ENCODE measurements around the gene ATP13A2.

Gene ATP13A2

GRCh38 chr1:16981269-16981849 is 30.4 kb downstream of the ATP13A2 start:
- Histone ChIP-seq H3K27me3 (ENCODE audit: control insufficient read depth in 1 of 2, insufficient read depth in 2 of 2, low read length in 2 of 2) (peaks cover 9% of the 10 kb centered on the region in 2 donors), H3K4me3 (ENCODE audit: low read depth in 1 of 2, low read length in 2 of 2) (no peak overlapping the region), H3K9me3 (ENCODE audit: control insufficient read depth in 1 of 2, low read length in 2 of 2) (no peaks in the 10 kb centered on the region), H3K4me1 (ENCODE audit: control insufficient read depth in 1 of 2, insufficient read depth in 2 of 2, low read length in 2 of 2) (peaks cover 0 to 6% of the 10 kb centered on the region in 2 donors), H3K27ac (ENCODE audit: low read depth, low read length) (no peak overlapping the region), H3K9ac (ENCODE audit: low read depth in 1 of 2, low read length in 2 of 2) (no peak overlapping the region), H3K36me3 (ENCODE audit: control insufficient read depth in 1 of 2, insufficient read depth in 2 of 2, low read length in 2 of 2) (peaks cover 0 to 7% of the 10 kb centered on the region in 2 donors)

GRCh38 chr1:16980473-16981268 is 31.1 kb downstream of the ATP13A2 start, which contains the start of gene MFAP2:
Gene MFAP2, minus strand, starts transcription at chr1:16980620. Its CDS starts 2,347 bp downstream, at chr1:16978273.
- Histone ChIP-seq H3K9ac (ENCODE audit: low read depth in 1 of 2, low read length in 2 of 2) (no peak within 1 kb of the TSS), H3K4me3 (ENCODE audit: low read depth in 1 of 2, low read length in 2 of 2) (peak within 1 kb of the TSS; percentile 8 to 28)

GRCh38 chr1:16979475-16980327 is 32.0 kb downstream of the ATP13A2 start:
- Histone ChIP-seq H3K9ac (ENCODE audit: low read depth in 1 of 2, low read length in 2 of 2) (no peak overlapping the region), H3K9me3 (ENCODE audit: control insufficient read depth in 1 of 2, low read length in 2 of 2) (no peaks in the 10 kb centered on the region), H3K36me3 (ENCODE audit: control insufficient read depth in 1 of 2, insufficient read depth in 2 of 2, low read length in 2 of 2) (no peaks in the 10 kb centered on the region), H3K27me3 (ENCODE audit: control insufficient read depth in 1 of 2, insufficient read depth in 2 of 2, low read length in 2 of 2) (peaks cover 9% of the 10 kb centered on the region in 2 donors), H3K27ac (ENCODE audit: low read depth, low read length) (no peak overlapping the region), H3K4me1 (ENCODE audit: control insufficient read depth in 1 of 2, insufficient read depth in 2 of 2, low read length in 2 of 2) (peaks cover 0 to 6% of the 10 kb centered on the region in 2 donors), H3K4me3 (ENCODE audit: low read depth in 1 of 2, low read length in 2 of 2) (peak overlapping the region; percentile 8 to 28)

More at GRCh38 chr1:16980473-16981268, 31.1 kb downstream of the ATP13A2 start, which contains the start of gene MFAP2:
- Histone ChIP-seq H3K4me1 (ENCODE audit: control insufficient read depth in 1 of 2, insufficient read depth in 2 of 2, low read length in 2 of 2) (peaks cover 0 to 6% of the 10 kb centered on the region in 2 donors), H3K9me3 (ENCODE audit: control insufficient read depth in 1 of 2, low read length in 2 of 2) (no peaks in the 10 kb centered on the region), H3K27me3 (ENCODE audit: control insufficient read depth in 1 of 2, insufficient read depth in 2 of 2, low read length in 2 of 2) (peaks cover 9% of the 10 kb centered on the region in 2 donors), H3K27ac (ENCODE audit: low read depth, low read length) (no peak within 1 kb of the TSS), H3K36me3 (ENCODE audit: control insufficient read depth in 1 of 2, insufficient read depth in 2 of 2, low read length in 2 of 2) (peaks cover 0 to under 1% of the 10 kb centered on the region in 2 donors)

GRCh38 chr1:16978567-16979474 is 32.9 kb downstream of the ATP13A2 start:
- Histone ChIP-seq H3K27ac (ENCODE audit: low read depth, low read length) (no peak overlapping the region), H3K27me3 (ENCODE audit: control insufficient read depth in 1 of 2, insufficient read depth in 2 of 2, low read length in 2 of 2) (peaks cover 9% of the 10 kb centered on the region in 2 donors), H3K36me3 (ENCODE audit: control insufficient read depth in 1 of 2, insufficient read depth in 2 of 2, low read length in 2 of 2) (no peaks in the 10 kb centered on the region), H3K9ac (ENCODE audit: low read depth in 1 of 2, low read length in 2 of 2) (no peak overlapping the region), H3K9me3 (ENCODE audit: control insufficient read depth in 1 of 2, low read length in 2 of 2) (no peaks in the 10 kb centered on the region), H3K4me1 (ENCODE audit: control insufficient read depth in 1 of 2, insufficient read depth in 2 of 2, low read length in 2 of 2) (peaks cover 0 to 6% of the 10 kb centered on the region in 2 donors), H3K4me3 (ENCODE audit: low read depth in 1 of 2, low read length in 2 of 2) (no peak overlapping the region)

- Histone ChIP-seq H3K27ac (ENCODE audit: low read depth, low read length) (no peak overlapping the region), H3K4me3 (ENCODE audit: low read depth in 1 of 2, low read length in 2 of 2) (no peak overlapping the region), H3K36me3 (ENCODE audit: control insufficient read depth in 1 of 2, insufficient read depth in 2 of 2, low read length in 2 of 2) (no peaks in the 10 kb centered on the region), H3K4me1 (ENCODE audit: control insufficient read depth in 1 of 2, insufficient read depth in 2 of 2, low read length in 2 of 2) (peaks cover 0 to 6% of the 10 kb centered on the region in 2 donors), H3K9ac (ENCODE audit: low read depth in 1 of 2, low read length in 2 of 2) (no peak overlapping the region), H3K9me3 (ENCODE audit: control insufficient read depth in 1 of 2, low read length in 2 of 2) (no peaks in the 10 kb centered on the region), H3K27me3 (ENCODE audit: control insufficient read depth in 1 of 2, insufficient read depth in 2 of 2, low read length in 2 of 2) (peaks cover 9% of the 10 kb centered on the region in 2 donors)
Observed at GRCh38 chr1:16978139-16978538, 33.6 kb downstream of the ATP13A2 start.

GRCh38 chr1:16977377-16977776 is 34.4 kb downstream of the ATP13A2 start:
- Histone ChIP-seq H3K9ac (ENCODE audit: low read depth in 1 of 2, low read length in 2 of 2) (no peak overlapping the region), H3K9me3 (ENCODE audit: control insufficient read depth in 1 of 2, low read length in 2 of 2) (no peaks in the 10 kb centered on the region), H3K36me3 (ENCODE audit: control insufficient read depth in 1 of 2, insufficient read depth in 2 of 2, low read length in 2 of 2) (no peaks in the 10 kb centered on the region), H3K4me1 (ENCODE audit: control insufficient read depth in 1 of 2, insufficient read depth in 2 of 2, low read length in 2 of 2) (peaks cover 0 to 6% of the 10 kb centered on the region in 2 donors), H3K4me3 (ENCODE audit: low read depth in 1 of 2, low read length in 2 of 2) (no peak overlapping the region), H3K27ac (ENCODE audit: low read depth, low read length) (no peak overlapping the region), H3K27me3 (ENCODE audit: control insufficient read depth in 1 of 2, insufficient read depth in 2 of 2, low read length in 2 of 2) (peaks cover 9% of the 10 kb centered on the region in 2 donors)

GRCh38 chr1:16976966-16977365 is 34.8 kb downstream of the ATP13A2 start:
- no peaks in the 10 kb centered on the region for H3K36me3 ChIP-seq (ENCODE audit: control insufficient read depth in 1 of 2, insufficient read depth in 2 of 2, low read length in 2 of 2)
- peaks cover 9% of the 10 kb centered on the region in 2 donors for H3K27me3 ChIP-seq (ENCODE audit: control insufficient read depth in 1 of 2, insufficient read depth in 2 of 2, low read length in 2 of 2)
- no peak overlapping the region for H3K27ac ChIP-seq (ENCODE audit: low read depth, low read length)
- no peaks in the 10 kb centered on the region for H3K9me3 ChIP-seq (ENCODE audit: control insufficient read depth in 1 of 2, low read length in 2 of 2)
- H3K9ac ChIP-seq (ENCODE audit: low read depth in 1 of 2, low read length in 2 of 2) = no peak overlapping the region
- H3K4me3 ChIP-seq (ENCODE audit: low read depth in 1 of 2, low read length in 2 of 2) = no peak overlapping the region
- peaks cover 0 to 6% of the 10 kb centered on the region in 2 donors for H3K4me1 ChIP-seq (ENCODE audit: control insufficient read depth in 1 of 2, insufficient read depth in 2 of 2, low read length in 2 of 2)

GRCh38 chr1:16975838-16976237 is 35.9 kb downstream of the ATP13A2 start:
- Histone ChIP-seq H3K4me3 (ENCODE audit: low read depth in 1 of 2, low read length in 2 of 2) (no peak overlapping the region), H3K36me3 (ENCODE audit: control insufficient read depth in 1 of 2, insufficient read depth in 2 of 2, low read length in 2 of 2) (no peaks in the 10 kb centered on the region), H3K9ac (ENCODE audit: low read depth in 1 of 2, low read length in 2 of 2) (no peak overlapping the region), H3K27me3 (ENCODE audit: control insufficient read depth in 1 of 2, insufficient read depth in 2 of 2, low read length in 2 of 2) (peaks cover 2 to 3% of the 10 kb centered on the region in 2 donors), H3K4me1 (ENCODE audit: control insufficient read depth in 1 of 2, insufficient read depth in 2 of 2, low read length in 2 of 2) (peaks cover 0 to 16% of the 10 kb centered on the region in 2 donors), H3K9me3 (ENCODE audit: control insufficient read depth in 1 of 2, low read length in 2 of 2) (no peaks in the 10 kb centered on the region), H3K27ac (ENCODE audit: low read depth, low read length) (no peak overlapping the region)

GRCh38 chr1:16975211-16975610 is 36.5 kb downstream of the ATP13A2 start:
- Histone ChIP-seq H3K27me3 (ENCODE audit: control insufficient read depth in 1 of 2, insufficient read depth in 2 of 2, low read length in 2 of 2) (no peaks in the 10 kb centered on the region), H3K36me3 (ENCODE audit: control insufficient read depth in 1 of 2, insufficient read depth in 2 of 2, low read length in 2 of 2) (no peaks in the 10 kb centered on the region), H3K27ac (ENCODE audit: low read depth, low read length) (no peak overlapping the region), H3K9ac (ENCODE audit: low read depth in 1 of 2, low read length in 2 of 2) (no peak overlapping the region), H3K4me1 (ENCODE audit: control insufficient read depth in 1 of 2, insufficient read depth in 2 of 2, low read length in 2 of 2) (peaks cover 0 to 16% of the 10 kb centered on the region in 2 donors), H3K4me3 (ENCODE audit: low read depth in 1 of 2, low read length in 2 of 2) (no peak overlapping the region), H3K9me3 (ENCODE audit: control insufficient read depth in 1 of 2, low read length in 2 of 2) (no peaks in the 10 kb centered on the region)
